Astrocyte (in vitro differentiated cells and primary cell): Measurements from ENCODE around the gene KIF1A. TPM values are rescaled to one million over a fixed set of nuclear protein-coding genes. Genes with fewer than 3 reads are reported as not detected.

Experiments used
- DNase-seq: peaks from one replicate; pipeline ENCODE4 v3.0.0-alpha.2; 2010; ENCODE audit warnings: low read depth
- FAIRE-seq: peaks from 2 replicates; lab custom pipeline; 2011; peaks lifted over from hg19 to GRCh38; lab: Jason Lieb, UNC
- H2AFZ ChIP-seq: 2 replicates; pipeline ENCODE4 v1.6.0; 2012; ENCODE audit warnings: low read depth, low read length, inconsistent platforms
- H3K27ac ChIP-seq: 2 replicates; pipeline ENCODE4 v1.5.1; 2011; ENCODE audit warnings: low read depth, low read length, inconsistent platforms
- H3K27me3 ChIP-seq: 2 replicates; pipeline ENCODE4 v1.6.0; 2011; ENCODE audit warnings: low read length, inconsistent platforms; ENCODE audit not compliant: insufficient read depth
- H3K36me3 ChIP-seq: 2 replicates; pipeline ENCODE4 v1.5.1; 2011; ENCODE audit warnings: low read length, inconsistent platforms; ENCODE audit not compliant: insufficient read depth
- H3K4me1 ChIP-seq: 2 replicates; pipeline ENCODE4 v1.5.1; 2011; ENCODE audit warnings: low read length, inconsistent platforms; ENCODE audit not compliant: insufficient read depth
- H3K4me2 ChIP-seq: 2 replicates; pipeline ENCODE4 v1.6.0; 2012; ENCODE audit warnings: low read length, inconsistent platforms
- H3K4me3 ChIP-seq: 2 replicates; pipeline ENCODE4 v1.5.1; 2011; ENCODE audit warnings: low read depth, mild to moderate bottlenecking, low read length, inconsistent platforms; ENCODE audit not compliant: insufficient read depth
- H3K79me2 ChIP-seq: 2 replicates; pipeline ENCODE4 v1.6.0; 2012; ENCODE audit warnings: mild to moderate bottlenecking, low read length, inconsistent platforms; ENCODE audit not compliant: insufficient read depth
- H3K9ac ChIP-seq: 2 replicates; pipeline ENCODE4 v1.6.0; 2012; ENCODE audit warnings: mild to moderate bottlenecking, low read length, inconsistent platforms
- H3K9me3 ChIP-seq: 2 replicates; pipeline ENCODE4 v1.5.1; 2012; ENCODE audit warnings: low read depth, mild to moderate bottlenecking, low read length, inconsistent platforms; ENCODE audit not compliant: insufficient read depth
- H4K20me1 ChIP-seq: 2 replicates; pipeline ENCODE4 v1.6.0; 2012; ENCODE audit warnings: low read length, inconsistent platforms; ENCODE audit not compliant: insufficient read depth
- H3K27ac Mint-ChIP-seq: one replicate; pipeline ENCODE4 v1.8.0; 2021; ENCODE audit warnings: mild to moderate bottlenecking, mixed read lengths; ENCODE audit not compliant: unreplicated experiment
- H3K27me3 Mint-ChIP-seq: one replicate; pipeline ENCODE4 v1.8.0; 2021; ENCODE audit warnings: low read depth, mixed read lengths; ENCODE audit not compliant: unreplicated experiment
- H3K36me3 Mint-ChIP-seq: one replicate; pipeline ENCODE4 v1.8.0; 2021; ENCODE audit warnings: low read depth, mixed read lengths; ENCODE audit not compliant: unreplicated experiment
- H3K4me1 Mint-ChIP-seq: one replicate; pipeline ENCODE4 v1.8.0; 2021; ENCODE audit warnings: low read depth, mixed read lengths; ENCODE audit not compliant: unreplicated experiment
- H3K4me3 Mint-ChIP-seq: one replicate; pipeline ENCODE4 v1.8.0; 2021; ENCODE audit warnings: mild to moderate bottlenecking, moderate library complexity, mixed read lengths; ENCODE audit not compliant: unreplicated experiment
- H3K9me3 Mint-ChIP-seq: one replicate; pipeline ENCODE4 v1.8.0; 2021; ENCODE audit warnings: mild to moderate bottlenecking, mixed read lengths; ENCODE audit not compliant: unreplicated experiment
- CTCF ChIP-seq: IDR thresholded peaks from 2 replicates; pipeline ENCODE4 v1.5.1; 2011; ENCODE audit warnings: low read depth, mild to moderate bottlenecking, inconsistent platforms, low read length, moderate library complexity; ENCODE audit not compliant: insufficient read depth
- EZH2 ChIP-seq: IDR thresholded peaks from 2 replicates; pipeline ENCODE4 v1.6.1; 2012; ENCODE audit warnings: mild to moderate bottlenecking, low read length, inconsistent platforms; ENCODE audit not compliant: insufficient read depth
- total RNA-seq: library from RNA; stranded (reverse); gene quantifications from 2 replicates; pipeline ENCODE4 v1.2.1, GENCODE V29; 2021

The KIF1A gene
- total RNA-seq, 1 donor from 2014 or later, result 51.2 TPM

DNA sequence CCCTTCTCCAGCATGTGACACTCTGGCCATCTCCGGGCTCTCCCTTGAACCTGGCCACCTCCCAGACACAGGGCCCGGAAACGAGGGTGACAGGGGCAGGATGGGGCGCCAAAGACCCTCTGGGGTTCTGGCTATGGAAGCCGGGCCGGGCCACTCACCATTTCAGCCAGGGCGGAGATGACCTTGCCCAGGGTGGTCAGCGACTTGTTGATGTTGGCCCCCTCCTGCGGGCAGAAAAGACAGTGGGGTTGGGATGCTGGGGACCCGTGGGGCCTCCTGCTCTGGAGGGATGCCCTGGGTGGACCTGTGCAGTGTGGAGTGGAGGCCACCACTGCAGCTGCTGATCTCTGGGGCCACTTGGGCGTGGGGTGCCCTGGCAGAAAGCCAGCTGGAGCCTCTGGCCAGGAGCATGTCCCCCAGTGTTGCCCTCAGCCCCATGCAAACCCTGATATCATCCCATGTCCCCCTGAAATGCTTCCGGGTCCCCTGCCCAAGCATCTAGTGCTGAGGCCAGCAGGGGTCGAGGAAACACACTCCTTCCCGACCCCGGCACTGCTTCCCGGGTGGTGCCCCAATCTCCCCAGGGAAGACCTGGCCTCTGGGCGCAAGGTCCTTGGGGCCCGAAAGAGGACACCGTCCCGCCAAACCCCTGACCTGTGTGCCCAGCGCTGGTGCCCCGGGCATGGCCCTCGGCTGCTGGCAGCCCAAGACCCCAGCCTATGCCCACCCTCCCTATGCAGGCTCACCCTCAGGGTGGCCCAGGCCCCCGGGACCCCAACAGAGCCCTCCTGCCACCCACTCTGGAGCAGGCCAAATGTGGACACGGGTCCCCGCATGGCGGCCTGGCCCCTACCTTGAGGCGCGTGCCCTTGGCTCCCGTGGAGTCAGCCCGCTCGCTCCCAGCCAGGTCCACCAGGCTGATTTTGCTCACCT is 36.9 kb downstream of the KIF1A start:
- H3K9ac ChIP-seq, result no peak overlapping the region
- TF ChIP-seq EZH2 (no peak), CTCF (no peak)
- H3K4me1 ChIP-seq, result no peaks in the 10 kb centered on the region
- Mint-ChIP-seq H3K27ac (no peak overlapping the region), H3K36me3 (no peaks in the 10 kb centered on the region), H3K4me1 (no peaks in the 10 kb centered on the region), H3K4me3 (no peak overlapping the region), H3K27me3 (peaks cover 2% of the 10 kb centered on the region), H3K9me3 (no peaks in the 10 kb centered on the region)
- DNase-seq (no peak), FAIRE-seq (no peak)
- no peak overlapping the region for H3K27ac ChIP-seq
- H3K27me3 ChIP-seq, result no peaks in the 10 kb centered on the region
- H3K36me3 ChIP-seq, result no peaks in the 10 kb centered on the region
- no peaks in the 10 kb centered on the region for H3K79me2 ChIP-seq
- H3K9me3 ChIP-seq, result no peaks in the 10 kb centered on the region
- no peak overlapping the region for H3K4me2 ChIP-seq
- no peak overlapping the region for H2AFZ ChIP-seq
- H4K20me1 ChIP-seq, result no peaks in the 10 kb centered on the region
- H3K4me3 ChIP-seq, result no peak overlapping the region

GRCh38 chr2:240782221-240782885 is 37.7 kb downstream of the KIF1A start:
- no peak for FAIRE-seq

More at GRCh38 chr2:240782221-240782885, 37.7 kb downstream of the KIF1A start:
- Histone ChIP-seq H3K36me3 (no peaks in the 10 kb centered on the region), H4K20me1 (no peaks in the 10 kb centered on the region), H3K4me3 (no peak overlapping the region), H3K27ac (no peak overlapping the region), H3K4me1 (no peaks in the 10 kb centered on the region), H3K27me3 (no peaks in the 10 kb centered on the region), H3K79me2 (no peaks in the 10 kb centered on the region), H2AFZ (no peak overlapping the region), H3K9ac (no peak overlapping the region), H3K9me3 (no peaks in the 10 kb centered on the region), H3K4me2 (no peak overlapping the region)
- Mint-ChIP-seq H3K36me3 (no peaks in the 10 kb centered on the region), H3K4me3 (no peak overlapping the region), H3K27ac (no peak overlapping the region), H3K4me1 (no peaks in the 10 kb centered on the region), H3K9me3 (no peaks in the 10 kb centered on the region), H3K27me3 (no peaks in the 10 kb centered on the region)
- TF ChIP-seq EZH2, result no peak
- TF ChIP-seq CTCF, result no peak
- no peak for DNase-seq
